Stimulated activated CD4-positive, alpha-beta T cell treated with anti-CD3 and anti-CD28 coated beads, Interleukin-15, amount 100 ng/mL, for 1 hour (primary cell): ENCODE measurements around the gene THADA.
A peak's percentile ranks its signal among the peaks of the same experiment; 100 is the strongest.

Source experiments
- DNase-seq, 2 donors: peaks; one replicate each; pipeline ENCODE4 v3.0.0-alpha.2; 2020; ENCODE audit warnings: low read depth in 1 of 2, low spot score in 1 of 2

The THADA gene

DNA sequence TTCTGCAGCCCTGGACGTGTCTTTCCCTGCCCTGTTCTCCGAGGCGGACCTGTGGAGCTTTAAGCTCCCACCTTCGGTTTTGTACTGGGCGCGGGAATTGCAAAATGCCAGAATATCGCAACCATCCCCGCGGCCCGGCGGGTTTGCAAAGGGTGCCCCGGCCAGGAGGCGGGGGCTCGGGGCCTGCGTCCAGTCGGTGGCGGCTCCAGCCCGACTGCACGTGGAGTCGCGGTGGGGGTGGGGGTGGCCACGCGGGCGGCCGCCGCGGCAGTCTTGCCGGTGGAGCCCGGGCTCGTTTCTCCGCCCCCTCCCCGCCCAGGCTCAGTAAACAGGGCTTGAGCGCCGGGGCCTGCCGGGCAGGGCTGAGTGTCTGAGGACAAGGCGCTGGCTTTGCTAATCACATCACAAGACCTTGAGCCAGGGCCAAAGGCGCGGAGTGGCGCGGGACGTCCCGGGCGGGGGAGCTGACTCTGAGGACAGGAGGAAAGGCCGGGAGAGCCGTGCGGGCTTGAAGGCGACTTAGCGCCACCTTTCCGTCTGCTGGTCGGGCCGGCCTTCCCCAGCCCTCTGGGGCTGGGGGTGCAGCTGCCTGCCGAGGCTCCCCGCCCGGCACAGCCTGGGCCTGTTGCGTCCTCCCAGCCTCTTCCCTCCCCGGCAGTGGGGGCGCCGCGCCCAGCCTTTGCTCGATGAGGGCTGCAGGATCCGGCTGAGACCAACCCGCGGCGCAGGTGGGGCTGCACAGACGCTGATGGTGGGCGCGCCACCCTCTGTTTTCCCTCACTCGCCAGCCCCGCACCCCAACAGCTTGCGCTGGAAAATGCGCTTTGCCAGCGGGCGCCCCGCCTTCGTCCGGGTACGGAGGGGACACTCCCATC, 368.6 kb downstream of the THADA start:
- DNase-seq: peak; percentile 24 to 61

DNA sequence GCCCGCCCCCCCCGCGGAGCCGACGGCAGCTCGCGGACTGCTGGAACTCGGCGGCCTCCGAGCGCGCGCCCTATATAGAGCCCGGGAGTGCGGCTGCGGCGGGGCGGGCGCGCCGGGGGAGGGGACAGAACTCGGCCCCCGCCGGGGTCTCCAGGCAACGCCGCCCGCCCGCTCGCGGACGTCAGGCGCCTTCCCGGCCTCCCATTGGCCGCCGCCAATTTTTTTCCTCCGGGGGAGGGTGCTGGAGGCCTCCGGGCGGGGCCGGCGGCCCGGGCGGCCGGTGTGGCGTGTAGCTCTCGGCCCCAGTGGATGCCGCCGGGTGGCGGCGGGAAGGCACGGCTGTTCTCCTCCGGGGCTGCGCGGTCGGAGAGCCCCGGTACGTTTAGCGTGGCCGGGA, 369.3 kb downstream of the THADA start, which contains the start of gene ZFP36L2:
ZFP36L2 (minus strand) TSS at position 49 of the 397 bp plus-strand sequence. CDS start 291 bp downstream, outside the sequence.
- peak; percentile 92 to 94 for DNase-seq

- DNase-seq: peak; percentile 40 to 59
Measured at GRCh38 chr2:43225788-43226557, 369.9 kb downstream of the THADA start.

DNA sequence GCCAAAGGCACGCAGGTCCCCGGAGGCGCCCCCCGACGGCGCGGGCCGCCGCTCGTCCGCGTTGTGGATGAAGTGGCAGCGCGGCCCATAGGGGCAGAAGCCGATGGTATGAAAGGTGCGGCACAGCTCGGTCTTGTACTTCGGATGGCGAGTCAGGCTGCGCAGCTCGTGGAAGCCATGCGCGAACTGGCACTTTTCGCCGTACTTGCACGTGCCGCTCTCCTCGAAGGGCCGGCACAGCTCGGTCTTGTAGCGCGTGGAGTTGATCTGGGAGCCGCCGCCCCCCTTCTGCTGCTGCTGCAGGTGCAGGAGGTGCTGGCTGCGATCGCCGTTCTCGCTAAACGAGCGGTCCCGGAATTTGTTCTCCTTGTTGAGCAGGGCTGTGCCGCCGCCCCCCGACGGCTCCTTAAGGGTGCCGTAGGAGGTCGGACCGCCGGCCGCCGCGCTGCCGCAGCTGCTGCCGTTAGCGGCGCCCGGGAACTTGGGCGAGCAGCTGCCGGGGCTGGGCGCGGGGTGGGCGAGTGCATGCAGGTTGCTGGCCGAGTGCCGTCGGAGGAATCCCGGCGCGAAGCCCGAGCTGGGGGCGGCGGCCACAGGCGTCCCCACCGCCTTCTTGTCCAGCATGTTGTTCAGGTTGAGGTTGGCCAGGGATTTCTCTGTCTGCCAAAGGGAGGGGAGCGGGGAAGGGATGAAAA, 370.6 kb downstream of the THADA start:
- DNase-seq: peak; percentile 49 to 50

GRCh38 chr2:43224571-43225092, 371.2 kb downstream of the THADA start:
- DNase-seq: peak in 1 of 2 donors; percentile 25

- DNase-seq: peak; percentile 54 to 58
Measured at GRCh38 chr2:43224131-43224570, 371.7 kb downstream of the THADA start.

GRCh38 chr2:43223521-43224001, 372.3 kb downstream of the THADA start:
- DNase-seq: no peak

GRCh38 chr2:43222475-43223309, 373.1 kb downstream of the THADA start:
- no peak for DNase-seq

DNA sequence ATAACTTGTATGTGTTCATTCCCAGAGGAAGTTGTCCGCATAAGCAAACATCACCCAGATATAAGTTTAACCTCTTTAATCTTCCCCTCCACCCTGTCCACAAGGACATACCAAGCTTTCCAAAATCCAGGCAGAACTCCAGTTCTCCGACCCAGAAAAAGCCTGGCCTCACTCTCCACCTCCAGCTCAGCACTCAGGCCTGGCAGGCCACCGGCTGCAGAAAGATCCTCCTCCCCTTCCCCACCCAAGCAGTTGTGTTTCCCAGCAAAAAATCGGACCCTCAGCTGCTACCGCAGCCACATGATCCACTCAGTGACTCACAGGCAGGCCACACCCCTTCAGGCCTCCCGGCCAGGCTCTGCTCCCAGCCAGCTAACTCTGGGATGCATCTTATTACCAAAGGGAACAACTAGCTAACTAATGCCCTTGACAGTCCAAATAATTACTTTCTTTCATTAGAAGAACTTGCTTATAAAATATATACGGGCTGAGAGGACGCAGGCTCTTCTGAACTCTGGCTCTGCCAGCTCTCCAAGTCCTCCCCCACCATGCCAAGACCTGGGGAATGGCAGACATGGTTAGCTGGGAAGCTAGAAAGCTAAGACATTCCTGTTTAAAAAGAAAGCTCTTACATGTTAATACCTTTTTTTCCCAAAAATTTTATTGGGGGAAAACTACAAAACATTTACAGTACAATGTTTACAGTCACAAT, 373.9 kb downstream of the THADA start:
- DNase-seq: peak in 1 of 2 donors; percentile 24

GRCh38 chr2:43221124-43221762, 374.6 kb downstream of the THADA start:
- no peak for DNase-seq

- DNase-seq: no peak
Measured at GRCh38 chr2:43220760-43221123, 375.1 kb downstream of the THADA start.

GRCh38 chr2:43220229-43220751, 375.5 kb downstream of the THADA start:
- no peak for DNase-seq

- DNase-seq: peak; percentile 49 to 50
Measured at GRCh38 chr2:43219383-43220228, 376.2 kb downstream of the THADA start.

- peak in 1 of 2 donors; percentile 53 for DNase-seq
Measured at GRCh38 chr2:43218702-43219382, 377.0 kb downstream of the THADA start.

DNA sequence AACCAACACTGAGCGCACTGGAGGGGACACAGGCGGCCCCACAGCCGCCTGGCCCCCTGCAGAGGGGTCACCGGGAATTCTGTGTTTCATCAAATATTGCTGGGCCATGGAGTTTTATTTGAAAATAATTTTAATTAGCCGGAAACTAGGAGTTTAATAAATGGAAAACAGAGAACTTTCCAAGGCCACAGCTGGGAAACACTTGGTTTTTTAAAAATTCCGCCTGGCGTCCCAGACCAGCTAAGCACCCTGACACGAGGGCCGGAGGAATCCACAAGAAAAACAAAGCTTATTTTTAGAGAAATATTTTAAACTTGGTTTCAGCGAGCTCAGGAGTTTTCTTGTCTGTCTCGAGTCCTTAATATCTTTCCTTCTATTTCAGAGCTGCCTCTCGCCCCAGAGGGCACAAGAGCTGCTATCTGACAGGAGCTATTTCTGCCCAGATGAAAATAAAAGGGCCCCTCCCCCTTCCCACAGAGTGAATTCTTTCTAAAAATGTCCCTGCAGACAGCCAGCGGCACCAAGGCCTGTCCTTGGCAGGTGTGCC, 377.6 kb downstream of the THADA start:
- DNase-seq: no peak

GRCh38 chr2:43217228-43218154, 378.3 kb downstream of the THADA start:
- no peak for DNase-seq
